H1 (cell line): ENCODE measurements around the gene YEATS2. TPM values are rescaled to one million over a fixed set of nuclear protein-coding genes. Genes with fewer than 3 reads are reported as not detected.

Experiments used
- CTCF ChIA-PET: fragments of 300-600 bp; sonication (Branson Sonifier 250); formaldehyde crosslinking; loops from one replicate; lab custom pipeline; 2021; ENCODE audit not compliant: partially characterized antibody; lab: Charles Lee
- POLR2A ChIA-PET: fragments of 300-600 bp; sonication (Branson Sonifier 250); formaldehyde crosslinking; loops from one replicate; lab custom pipeline; 2021; ENCODE audit warnings: inconsistent platforms; ENCODE audit not compliant: partially characterized antibody; lab: Charles Lee
- DNase-seq, 2 experiments: peaks; one replicate each; pipeline versions ENCODE4 v3.0.0 to v3.0.0-alpha.2; 2010 to 2022; ENCODE audit warnings: low spot score in 2 of 2, low read depth in 1 of 2, mixed read lengths in 1 of 2
- FAIRE-seq: peaks from 2 replicates; lab custom pipeline; 2011; peaks lifted over from hg19 to GRCh38; lab: Jason Lieb, UNC
- H2AFZ ChIP-seq: 2 replicates; pipeline ENCODE4 v1.8.1; 2012; ENCODE audit warnings: low read length, inconsistent platforms
- H2AK5ac ChIP-seq: 2 replicates; pipeline ENCODE4 v1.6.1; 2013; ENCODE audit warnings: low read depth, low read length
- H2BK120ac ChIP-seq: replicated peaks from 2 replicates; pipeline ENCODE3; 2013; ENCODE audit warnings: low read depth, low read length, inconsistent platforms
- H2BK12ac ChIP-seq: 2 replicates; pipeline ENCODE4 v1.6.1; 2013; ENCODE audit warnings: low read depth, low read length
- H2BK15ac ChIP-seq: 2 replicates; pipeline ENCODE4 v1.6.1; 2013; ENCODE audit warnings: low read length
- H2BK20ac ChIP-seq: 2 replicates; pipeline ENCODE4 v1.6.1; 2013; ENCODE audit warnings: low read length
- H2BK5ac ChIP-seq: 2 replicates; pipeline ENCODE4 v1.6.1; 2013; ENCODE audit warnings: low read depth, low read length
- H3K14ac ChIP-seq: 2 replicates; pipeline ENCODE4 v1.6.1; 2013; ENCODE audit warnings: inconsistent platforms; ENCODE audit not compliant: insufficient read length
- H3K18ac ChIP-seq: 2 replicates; pipeline ENCODE4 v1.6.1; 2013; ENCODE audit warnings: low read length; ENCODE audit errors: extremely low read depth
- H3K23ac ChIP-seq: 2 replicates; pipeline ENCODE4 v1.6.1; 2013; ENCODE audit warnings: inconsistent platforms; ENCODE audit not compliant: insufficient read length
- H3K23me2 ChIP-seq: 2 replicates; pipeline ENCODE4 v1.6.1; 2013; ENCODE audit warnings: low read depth, low read length
- H3K27ac ChIP-seq: 2 replicates; pipeline ENCODE4 v1.6.1; 2011; ENCODE audit warnings: low read depth, low read length, inconsistent platforms
- H3K27me3 ChIP-seq, 4 experiments: replicated peaks in 1 of 4; 1 replicate in 1 of 4; 2 replicates in 3 of 4; pipeline versions ENCODE4 v1.6.1 to v1.8.1; 2011 to 2013; ENCODE audit warnings: low read length in 3 of 4, mild to moderate bottlenecking in 3 of 4, inconsistent platforms in 2 of 4, mixed read lengths in 2 of 4, moderate library complexity in 1 of 4; ENCODE audit not compliant: control insufficient read depth in 3 of 4, insufficient read depth in 3 of 4; ENCODE audit errors: extremely low read depth in 1 of 4
- H3K36me3 ChIP-seq, 4 experiments: 2 replicates each; pipeline versions ENCODE4 v1.6.1 to v1.8.1; 2011 to 2013; ENCODE audit warnings: mild to moderate bottlenecking in 4 of 4, low read length in 3 of 4, moderate library complexity in 2 of 4, control low read depth in 1 of 4, inconsistent platforms in 1 of 4; ENCODE audit not compliant: insufficient read depth in 4 of 4, control insufficient read depth in 2 of 4
- H3K4ac ChIP-seq: replicated peaks from 2 replicates; pipeline ENCODE3; 2013; ENCODE audit warnings: low read length, low read depth, mixed read lengths, inconsistent platforms; ENCODE audit not compliant: insufficient read length
- H3K4me1 ChIP-seq, 4 experiments: replicated peaks in 1 of 4; 1 replicate in 1 of 4; 2 replicates in 3 of 4; pipeline versions ENCODE4 v1.6.1 to v1.8.1; 2011 to 2013; ENCODE audit warnings: low read length in 3 of 4, inconsistent platforms in 2 of 4, mixed read lengths in 1 of 4; ENCODE audit not compliant: insufficient read depth in 4 of 4, control insufficient read depth in 3 of 4
- H3K4me2 ChIP-seq, 2 experiments: 2 replicates each; pipeline versions ENCODE4 v1.6.1 to v1.8.1; 2011 to 2013; ENCODE audit warnings: low read depth in 2 of 2, low read length in 2 of 2, control low read depth in 1 of 2, inconsistent platforms in 1 of 2, mild to moderate bottlenecking in 1 of 2; ENCODE audit not compliant: insufficient read depth in 1 of 2
- H3K4me3 ChIP-seq, 4 experiments: fragments of 200-600, 300-600 bp in 1 of 4; sonication (generic), shearing (Covaris generic), sonication (Bioruptor Twin) in 1 of 4; 2 replicates each; pipeline versions ENCODE4 v1.5.1 to v1.8.1; 2011 to 2016; ENCODE audit warnings: low read length in 4 of 4, low read depth in 3 of 4, control low read depth in 2 of 4, inconsistent platforms in 2 of 4, mild to moderate bottlenecking in 2 of 4, mixed read lengths in 1 of 4, moderate library complexity in 1 of 4; ENCODE audit not compliant: insufficient read depth in 2 of 4; ENCODE audit errors: extremely low read depth in 1 of 4
- H3K56ac ChIP-seq: replicated peaks from 2 replicates; pipeline ENCODE3; 2013; ENCODE audit warnings: low read depth, mild to moderate bottlenecking, mixed read lengths, low read length, inconsistent platforms; ENCODE audit not compliant: insufficient read length
- H3K79me1 ChIP-seq: 2 replicates; pipeline ENCODE4 v1.6.1; 2013; ENCODE audit warnings: low read depth, low read length, control low read depth
- H3K79me2 ChIP-seq, 2 experiments: 2 replicates each; pipeline versions ENCODE4 v1.6.1 to v1.8.1; 2012 to 2013; ENCODE audit warnings: low read length in 2 of 2, mild to moderate bottlenecking in 2 of 2, inconsistent platforms in 1 of 2; ENCODE audit not compliant: insufficient read depth in 2 of 2, control insufficient read depth in 1 of 2
- H3K9ac ChIP-seq, 4 experiments: replicated peaks in 1 of 4; 1 replicate in 1 of 4; 2 replicates in 3 of 4; pipeline versions ENCODE4 v1.6.1 to v1.8.1; 2011 to 2013; ENCODE audit warnings: low read depth in 3 of 4, low read length in 3 of 4, control low read depth in 2 of 4, mild to moderate bottlenecking in 2 of 4, moderate library complexity in 2 of 4, inconsistent platforms in 1 of 4; ENCODE audit errors: extremely low read depth in 1 of 4
- H3K9me3 ChIP-seq, 2 experiments: 2 replicates each; pipeline versions ENCODE4 v1.6.1 to v1.8.1; 2012 to 2013; ENCODE audit warnings: mild to moderate bottlenecking in 2 of 2, moderate library complexity in 2 of 2, control low read depth in 1 of 2, inconsistent platforms in 1 of 2, low read depth in 1 of 2, low read length in 1 of 2, mixed read lengths in 1 of 2; ENCODE audit not compliant: insufficient read depth in 2 of 2
- H4K20me1 ChIP-seq, 2 experiments: replicated peaks in 1 of 2; 2 replicates each; pipeline versions ENCODE3 to v1.8.1; 2011 to 2013; ENCODE audit warnings: inconsistent platforms in 2 of 2, low read length in 2 of 2, mild to moderate bottlenecking in 1 of 2; ENCODE audit not compliant: insufficient read depth in 2 of 2, control insufficient read depth in 1 of 2
- H4K5ac ChIP-seq: 2 replicates; pipeline ENCODE4 v1.6.1; 2013; ENCODE audit warnings: low read length, low read depth, mixed read lengths, inconsistent platforms; ENCODE audit not compliant: insufficient read length
- H4K8ac ChIP-seq: 2 replicates; pipeline ENCODE4 v1.8.0; 2013; ENCODE audit warnings: mild to moderate bottlenecking, moderate library complexity, low read length, inconsistent platforms; ENCODE audit not compliant: insufficient read depth; ENCODE audit errors: extremely low read depth
- H4K91ac ChIP-seq: replicated peaks from 2 replicates; pipeline ENCODE3; 2013; ENCODE audit warnings: low read length, mixed read lengths, inconsistent platforms; ENCODE audit not compliant: insufficient read length
- ATF3 ChIP-seq: IDR thresholded peaks from 2 replicates; pipeline ENCODE4 v1.6.1; 2011; ENCODE audit warnings: low read depth, mild to moderate bottlenecking, low read length; ENCODE audit not compliant: insufficient read depth
- CEBPB ChIP-seq: IDR thresholded peaks from 2 replicates; pipeline ENCODE4 v1.6.1; 2012; ENCODE audit warnings: low read depth, low read length
- EZH2 ChIP-seq: fragments of 200-600 bp; sonication (generic); IDR thresholded peaks from 2 replicates; pipeline ENCODE4 v1.7.1; 2012; ENCODE audit warnings: low read depth, mild to moderate bottlenecking, moderate library complexity, low read length, inconsistent platforms; ENCODE audit not compliant: severe bottlenecking
- MAX ChIP-seq: IDR thresholded peaks from 2 replicates; pipeline ENCODE4 v1.6.1; 2012; ENCODE audit warnings: inconsistent platforms
- RFX5 ChIP-seq: IDR thresholded peaks from 2 replicates; pipeline ENCODE4 v1.6.1; 2011; ENCODE audit warnings: low read depth, low read length, improper control_type of control experiment, borderline replicate concordance
- SP1 ChIP-seq: IDR thresholded peaks from 2 replicates; pipeline ENCODE4 v1.6.1; 2011; ENCODE audit warnings: low read depth, low read length
- SRF ChIP-seq: IDR thresholded peaks from 2 replicates; pipeline ENCODE4 v1.6.1; 2011; ENCODE audit warnings: mild to moderate bottlenecking, low read depth, low read length, moderate library complexity
- WGBS, 2 experiments: shearing (Covaris generic) in 1 of 2; methylation state at CpG; one replicate each; pipeline versions ENCODE4 v1.1.6 to v1.1.7; 2013 to 2015; ENCODE audit warnings: low lambda C conversion rate in 2 of 2, mixed read lengths in 2 of 2, inconsistent platforms in 1 of 2, low coverage in 1 of 2, missing lambda C conversion rate in 1 of 2; ENCODE audit not compliant: insufficient replicate concordance in 2 of 2, insufficient coverage in 1 of 2, insufficient read length in 1 of 2; ENCODE audit errors: extremely low coverage in 1 of 2, missing lambda C conversion rate in 1 of 2; 5-methylcytosine and 5-hydroxymethylcytosine counted together
- polyA plus RNA-seq, 7 experiments: library from polyadenylated mRNA; depleted of rRNA in 3 of 7; stranded (reverse) in 5 of 7; unstranded in 2 of 7; fragments of >200 nt in 5 of 7; fragments of 200-250 nt in 2 of 7; gene quantifications; 1 replicate in 5 of 7; 2 replicates in 1 of 7; 4 replicates in 1 of 7; pipeline versions ENCODE4 v1.2.1 to v1.2.3, GENCODE V29; 2011 to 2013; ENCODE audit warnings: missing spikeins in 2 of 7, mixed read lengths in 2 of 7
- total RNA-seq: library from RNA; stranded (reverse); fragmentation: NEBNext Ultra II Directional; extraction: Animal tissue kit (Norgen Biotek cat#: 25700); gene quantifications from 2 replicates; pipeline ENCODE4 v1.2.1, GENCODE V29; 2021

YEATS2 gene
- total and polyA plus RNA-seq, 2 of the 8 experiments (the other 6 are each of a cell fraction or from before 2014, with no cell fraction given): 35.3 to 53.7 TPM

- H3K4ac ChIP-seq: no peak overlapping the region
- no peak overlapping the region for H2AK5ac ChIP-seq
- peaks cover 2% of the 10 kb centered on the region; the same call in 1 of the 2 replicates for H3K79me1 ChIP-seq
- no peak overlapping the region for H3K27ac ChIP-seq
- H3K9ac ChIP-seq: no peak overlapping the region
- ChIA-PET CTCF (interaction anchor here (1.0 kb wide), 1 partner anchor 71 kb away, joined by 4 read pairs; no protein-coding TSS in a partner anchor), POLR2A (no interaction called here)
- H2AFZ ChIP-seq: no peak overlapping the region
- TF ChIP-seq RFX5 (no peak), SP1 (no peak), CEBPB (no peak), ATF3 (no peak), SRF (no peak), MAX (no peak), EZH2 (no peak)
- no peak overlapping the region for H4K5ac ChIP-seq
- no peak overlapping the region for H3K23ac ChIP-seq
- no peak overlapping the region for H2BK120ac ChIP-seq
- H4K20me1 ChIP-seq: peaks cover 2 to 3% of the 10 kb centered on the region in 2 experiments
- H2BK15ac ChIP-seq: 0 out of 2 replicates have a peak overlapping the region, but pooled peaks have one; percentile 67
- H3K4me3 ChIP-seq: no peak overlapping the region
- H3K36me3 ChIP-seq: no peaks in the 10 kb centered on the region
- FAIRE-seq: no peak
- no peak overlapping the region for H3K4me2 ChIP-seq
- H3K27me3 ChIP-seq: no peaks in the 10 kb centered on the region
- no peak overlapping the region for H3K56ac ChIP-seq
- no peak overlapping the region for H3K14ac ChIP-seq
- H2BK5ac ChIP-seq: no peak overlapping the region
- no peak overlapping the region for H4K91ac ChIP-seq
- no peak overlapping the region for H4K8ac ChIP-seq
- 93% methylated on average over 7 of the region's 7 CpGs; no CpG with 5 or more reads in 1 of the 2 experiments for WGBS, 2 experiments
- peaks cover 10% of the 10 kb centered on the region; the same call in 1 of the 2 replicates for H3K23me2 ChIP-seq
- H3K18ac ChIP-seq: no peak overlapping the region
- 0 out of 2 replicates have a peak overlapping the region, but pooled peaks have one; percentile 90 for H2BK20ac ChIP-seq
- H3K4me1 ChIP-seq: peaks cover 0 to 11% (median 3%) of the 10 kb centered on the region in 4 experiments; a peak in 2 of 7 replicates
- peak overlapping the region; percentile 95; the same call in 1 of the 2 replicates for H2BK12ac ChIP-seq
- no peaks in the 10 kb centered on the region for H3K9me3 ChIP-seq
- H3K79me2 ChIP-seq: peaks cover 16 to 28% of the 10 kb centered on the region in 2 experiments
- no peak for DNase-seq
Observed at GRCh38 chr3:183695569-183696364, 1.8 kb upstream of the YEATS2 start.
